HTR-8/SVneo (cell line): Measurements from ENCODE around the gene CRYGN.

Source experiments
- DNase-seq: peaks from one replicate; pipeline ENCODE4 v3.0.0; 2011; ENCODE audit warnings: low spot score, mixed read lengths; ENCODE audit not compliant: insufficient read length
- FAIRE-seq: peaks from 2 replicates; lab custom pipeline; 2011; peaks lifted over from hg19 to GRCh38; lab: Jason Lieb, UNC

CRYGN gene

DNA sequence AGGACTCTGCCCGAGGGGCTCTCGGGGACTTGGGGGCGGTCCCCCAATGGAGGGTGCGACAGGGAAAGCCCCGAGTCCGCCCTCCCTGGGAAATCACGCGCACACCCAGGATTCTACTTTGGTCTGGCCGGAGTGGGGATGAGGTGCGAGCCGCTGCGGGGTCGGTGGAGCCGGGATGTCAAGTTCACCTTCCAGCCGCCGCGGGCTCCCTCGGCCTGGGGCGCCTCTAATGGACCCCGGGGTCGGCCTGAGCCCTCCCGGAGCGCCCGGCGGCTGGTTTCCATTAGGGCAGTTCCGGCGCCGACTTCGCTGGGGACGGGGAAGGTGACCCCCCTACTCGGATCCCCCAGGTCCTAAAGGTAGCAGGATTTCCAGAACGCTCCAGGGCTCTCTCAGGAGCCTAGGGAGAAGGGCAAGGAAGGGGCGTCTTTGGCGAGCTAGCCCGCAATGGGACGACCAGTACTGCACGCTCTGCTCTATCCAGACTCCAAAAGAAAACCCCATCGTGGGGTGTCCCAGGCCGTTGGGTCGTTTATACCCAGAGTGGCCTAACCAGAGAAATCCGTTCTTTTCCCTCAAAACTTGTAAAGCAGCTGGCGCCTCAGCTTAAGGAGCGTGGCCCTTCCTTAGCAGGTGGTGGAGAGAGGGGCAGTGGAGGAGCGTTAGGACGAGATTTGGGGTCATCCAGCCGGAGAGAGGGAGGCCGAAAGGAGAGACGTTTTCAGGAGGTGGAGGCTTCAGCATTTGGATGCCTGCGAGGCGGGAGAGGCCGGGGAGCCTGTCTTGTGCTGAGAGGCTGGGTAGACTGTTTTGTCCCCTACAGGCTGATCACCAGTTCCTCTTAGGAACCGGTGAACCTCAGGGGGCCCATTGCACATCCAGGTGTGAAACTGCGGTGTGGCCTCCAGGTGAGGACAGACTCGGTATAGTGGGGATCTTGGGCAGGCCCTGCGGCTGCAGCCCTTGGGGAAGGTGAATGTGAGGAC, 29.2 kb downstream of the CRYGN start:
- peak; percentile 68 for DNase-seq
- no peak for FAIRE-seq

DNA sequence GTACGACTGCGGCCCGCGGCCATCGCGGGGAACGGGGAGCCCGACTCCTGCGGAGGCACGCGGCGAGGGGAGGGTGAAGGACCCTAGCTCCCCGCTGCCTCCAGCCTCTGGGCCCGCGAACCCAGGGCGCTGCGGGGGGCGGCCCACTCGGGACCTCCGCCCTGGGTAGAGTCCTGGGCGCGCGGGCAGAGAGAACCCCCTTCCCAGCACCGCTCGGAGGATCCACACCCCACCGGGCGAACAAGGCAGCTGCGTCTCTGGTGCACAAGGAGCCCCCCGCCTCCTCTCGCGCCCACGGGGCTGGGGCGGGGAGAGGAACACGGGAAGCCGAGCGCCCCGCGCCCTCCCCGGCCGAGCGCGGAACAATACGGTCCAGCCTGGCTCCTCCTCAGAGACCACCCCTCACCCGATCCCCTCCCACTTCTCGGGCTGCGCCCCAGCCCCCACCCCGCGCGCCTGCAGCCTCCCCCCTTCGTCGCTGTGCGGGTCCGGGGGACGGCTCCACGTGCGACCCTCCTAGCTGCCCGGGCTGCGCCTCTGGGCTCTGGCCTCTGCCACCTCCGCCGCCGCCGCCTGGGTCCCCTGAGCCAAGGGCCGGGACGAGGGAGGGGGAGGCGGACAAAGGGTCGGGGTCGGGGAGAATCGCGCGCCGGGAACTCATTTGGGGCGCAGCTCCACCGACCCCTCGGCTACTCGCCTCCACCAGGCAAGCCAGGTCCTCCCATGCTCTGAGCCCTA, 30.1 kb downstream of the CRYGN start, which contains the start of gene WDR86:
TSS of gene WDR86 (minus strand) at position 372 of the 738 bp plus-strand sequence. CDS start 449 bp downstream, outside the sequence.
- FAIRE-seq (no peak), DNase-seq (no peak)

DNA sequence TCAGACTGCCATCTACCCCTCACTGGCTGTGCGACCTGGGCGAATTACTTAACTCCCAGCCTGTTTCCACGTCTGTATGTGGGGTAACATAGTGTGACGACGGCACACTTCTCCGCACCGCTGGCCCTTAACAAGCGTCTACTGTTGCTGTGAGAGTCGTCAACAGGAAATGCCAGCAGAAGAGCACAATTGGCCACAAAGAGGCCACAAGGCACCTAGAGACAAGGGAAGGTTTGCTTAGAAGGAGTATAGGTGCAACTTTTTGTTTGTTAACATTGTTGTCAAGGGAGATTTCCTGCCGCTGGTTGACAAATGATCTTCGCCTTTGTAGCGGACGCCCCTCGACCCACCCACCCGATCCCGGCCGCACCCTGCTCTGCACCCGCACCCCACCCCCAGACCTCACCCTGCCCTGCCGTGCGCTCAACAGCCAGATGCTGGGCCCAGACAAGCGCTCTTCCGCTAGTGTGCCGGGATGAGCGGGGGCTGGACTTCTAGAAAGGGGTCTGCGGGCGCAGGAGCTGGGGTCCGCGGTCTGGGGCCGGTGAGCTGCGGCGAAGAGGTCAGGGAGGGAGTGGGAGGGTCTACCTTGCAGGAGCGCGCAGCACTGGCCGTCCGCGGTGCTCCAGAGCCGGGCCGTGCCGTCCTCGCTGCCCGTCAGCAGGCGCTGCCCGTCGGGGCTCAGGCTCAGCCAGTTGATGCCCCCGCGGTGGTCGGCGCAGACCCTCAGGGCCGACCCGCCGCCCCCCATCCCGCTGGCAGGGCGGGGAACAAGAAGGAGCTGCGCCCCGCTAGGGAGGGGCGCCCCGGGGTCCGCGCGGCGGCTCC, 30.9 kb downstream of the CRYGN start:
- no peak for FAIRE-seq

GRCh38 chr7:151408498-151408838, 31.5 kb downstream of the CRYGN start:
- DNase-seq: no peak
- no peak for FAIRE-seq

More for the DNA sequence above, 30.9 kb downstream of the CRYGN start:
- no peak for DNase-seq

GRCh38 chr7:151406886-151407583, 32.9 kb downstream of the CRYGN start:
- DNase-seq (no peak), FAIRE-seq (no peak)

DNA sequence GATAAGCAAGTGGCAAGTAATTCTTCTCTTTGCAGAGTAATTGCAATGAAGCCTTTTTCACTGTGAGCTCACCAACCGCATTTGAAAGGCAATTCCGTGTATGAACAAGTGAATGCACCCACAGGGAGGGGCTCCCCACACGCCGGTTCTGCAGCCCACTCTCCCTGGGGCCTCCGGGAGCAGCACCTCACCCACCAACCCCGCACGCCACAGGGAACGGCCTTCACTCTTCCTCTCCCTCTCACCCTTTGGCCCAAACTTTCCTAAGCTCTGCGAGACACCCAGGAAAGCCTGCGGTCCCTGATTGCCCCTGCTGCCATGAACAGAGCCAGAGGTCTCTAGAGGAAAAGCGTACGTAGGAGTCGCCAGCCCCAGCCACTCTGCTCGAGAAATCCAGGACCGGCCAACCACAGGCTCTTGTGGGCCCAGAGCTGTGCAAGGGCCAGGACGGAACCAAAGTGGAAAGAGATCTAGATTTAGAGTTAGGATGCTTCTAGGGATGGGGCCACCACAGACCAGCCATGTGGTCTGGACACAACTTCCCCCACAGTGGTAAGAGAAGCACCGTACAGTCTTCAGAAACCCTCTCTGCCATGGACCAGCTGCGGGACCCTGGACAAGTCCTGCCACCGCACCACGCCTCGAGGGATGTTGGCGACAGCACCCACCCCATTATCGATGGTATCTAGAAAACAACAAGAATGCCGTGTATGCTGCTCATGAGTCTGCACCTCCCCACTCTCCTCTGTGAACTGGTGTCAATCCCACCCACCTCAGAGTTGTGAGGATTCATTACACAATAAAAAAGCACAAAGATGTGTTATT, 33.7 kb downstream of the CRYGN start:
- FAIRE-seq: no peak

DNA sequence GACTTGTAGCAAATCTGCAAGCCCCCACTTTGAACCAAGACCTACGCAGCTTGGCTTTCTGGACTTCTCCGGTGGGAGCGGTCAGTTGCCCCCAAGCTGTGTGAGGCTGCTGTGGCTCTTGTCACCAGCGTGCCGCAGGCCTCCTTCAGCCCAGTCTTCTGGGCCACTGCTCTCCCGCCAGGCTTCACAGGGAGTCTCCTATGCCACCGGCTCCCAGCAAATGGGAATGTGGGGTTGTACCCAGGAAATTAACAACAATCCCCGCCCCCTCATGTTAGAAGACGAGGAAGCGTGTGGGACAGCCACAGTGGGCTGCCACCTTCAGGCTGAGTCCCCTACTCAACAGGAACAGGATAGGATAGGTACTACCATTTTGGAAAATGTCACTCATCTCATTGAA, 34.4 kb downstream of the CRYGN start:
- DNase-seq (no peak), FAIRE-seq (no peak)

More for the DNA sequence above, 33.7 kb downstream of the CRYGN start:
- DNase-seq: no peak

GRCh38 chr7:151405056-151405455, 34.9 kb downstream of the CRYGN start:
- no peak for DNase-seq
- FAIRE-seq: no peak

- FAIRE-seq: no peak
- DNase-seq: no peak
Observed at GRCh38 chr7:151404216-151405011, 35.5 kb downstream of the CRYGN start.

DNA sequence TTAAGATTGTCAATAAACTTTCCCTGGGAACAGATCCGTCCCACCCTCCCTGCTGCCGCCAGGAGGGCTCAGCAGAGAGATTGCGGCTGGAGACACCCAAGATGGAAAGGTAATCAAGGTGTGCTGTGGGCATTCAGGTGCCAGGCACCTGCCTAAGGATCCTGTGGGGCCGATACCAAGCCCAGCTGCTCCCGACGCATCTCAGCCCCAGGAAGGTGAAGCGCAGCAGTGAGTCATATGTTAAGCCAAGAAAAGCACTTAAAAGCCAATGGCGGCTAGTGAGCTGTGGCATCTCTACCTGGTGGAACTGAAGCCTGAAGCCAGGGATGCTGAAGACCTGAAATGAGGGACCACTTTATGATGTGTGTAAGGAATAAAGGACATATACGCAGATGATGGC, 36.2 kb downstream of the CRYGN start:
- FAIRE-seq (no peak), DNase-seq (no peak)

DNA sequence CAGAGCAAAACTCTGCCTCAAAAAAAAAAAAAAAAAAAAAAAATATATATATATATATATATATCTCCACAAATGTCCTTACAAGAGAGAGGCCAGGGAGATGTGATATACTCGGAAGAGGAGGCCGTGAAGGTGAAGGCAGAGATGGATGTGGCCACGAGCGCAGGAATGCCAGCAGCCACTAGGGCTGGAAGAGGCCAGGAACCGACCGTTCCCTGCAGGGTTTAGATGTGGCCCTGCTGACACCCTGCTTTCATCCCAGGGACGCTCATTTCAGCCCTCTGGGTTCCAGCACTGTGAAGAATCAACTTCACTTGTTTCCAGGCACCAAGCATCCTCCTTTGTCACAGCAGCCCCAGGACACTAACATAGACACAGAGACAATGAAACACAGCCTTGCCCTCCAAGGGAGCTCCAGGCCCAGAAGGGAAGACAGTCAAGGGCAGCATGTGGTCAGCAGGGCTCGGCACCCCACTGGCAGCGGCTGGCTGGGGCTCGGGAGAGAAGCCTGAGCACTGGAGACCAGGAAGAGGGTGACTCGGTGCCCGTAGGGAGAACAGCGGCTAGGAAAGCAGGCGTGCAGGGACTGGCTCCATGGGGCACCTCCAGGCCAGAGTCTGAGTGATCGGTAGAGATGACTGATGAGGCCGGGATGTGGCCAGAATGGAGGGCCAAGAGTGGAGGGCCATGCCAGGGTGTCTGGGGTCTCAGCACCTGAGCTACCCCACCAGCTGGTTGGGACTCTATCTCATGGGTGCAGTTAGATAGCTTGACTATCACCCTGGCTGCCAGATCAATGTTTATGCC, 37.7 kb downstream of the CRYGN start:
- FAIRE-seq (no peak), DNase-seq (no peak)

DNA sequence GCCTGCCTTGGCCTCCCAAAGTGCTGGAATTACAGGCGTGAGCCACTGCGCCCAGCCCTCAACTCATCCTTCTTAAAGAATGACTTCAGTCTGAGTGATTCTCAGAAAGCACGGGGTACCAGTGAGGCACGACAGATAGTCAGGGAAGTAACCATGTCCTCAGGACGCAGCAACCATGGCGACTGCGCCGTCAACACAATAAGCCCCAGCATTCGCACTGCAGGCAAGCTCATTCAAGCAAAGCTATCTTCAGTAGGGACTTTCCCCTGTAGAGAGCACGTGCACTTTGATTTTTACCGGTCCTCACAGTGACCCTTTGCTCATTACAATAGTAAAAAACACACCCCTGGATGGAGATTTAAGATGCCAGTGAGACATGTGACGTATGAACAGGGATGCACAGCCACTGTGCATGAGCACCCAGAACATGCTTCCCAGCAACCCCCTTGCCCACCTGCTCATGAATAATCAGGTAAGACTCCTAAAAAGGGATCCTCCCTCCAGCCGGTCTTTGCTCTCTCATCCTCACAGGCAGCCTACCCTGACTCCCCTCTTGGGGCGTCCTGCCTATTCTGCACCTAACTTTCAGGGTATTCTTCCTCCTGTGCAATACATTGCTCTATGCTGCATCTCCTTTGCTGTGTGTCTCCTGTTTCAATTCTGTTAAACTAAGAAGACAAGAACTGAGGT, 39.2 kb downstream of the CRYGN start:
- DNase-seq: no peak
- FAIRE-seq: no peak

DNA sequence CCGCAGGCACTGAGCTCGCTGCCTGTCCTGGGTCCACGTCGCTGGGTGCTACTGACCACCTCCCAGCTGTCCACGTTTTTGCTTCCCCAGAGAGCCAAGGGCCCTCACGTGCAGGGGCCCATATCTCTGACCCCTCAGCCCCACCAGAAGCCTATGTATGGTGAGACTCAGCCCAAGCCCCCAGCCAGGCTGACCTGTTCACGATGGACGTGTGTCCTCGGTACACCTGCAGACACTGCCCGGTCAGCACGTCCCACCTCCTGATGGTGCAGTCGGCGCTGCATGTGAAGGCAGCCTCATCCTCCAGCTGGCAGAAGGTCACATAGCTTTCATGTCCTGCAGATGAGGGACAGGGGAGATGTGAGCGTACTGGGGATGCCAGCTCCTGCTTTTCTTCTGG, 40.0 kb downstream of the CRYGN start:
- FAIRE-seq: no peak
- DNase-seq: no peak

DNA sequence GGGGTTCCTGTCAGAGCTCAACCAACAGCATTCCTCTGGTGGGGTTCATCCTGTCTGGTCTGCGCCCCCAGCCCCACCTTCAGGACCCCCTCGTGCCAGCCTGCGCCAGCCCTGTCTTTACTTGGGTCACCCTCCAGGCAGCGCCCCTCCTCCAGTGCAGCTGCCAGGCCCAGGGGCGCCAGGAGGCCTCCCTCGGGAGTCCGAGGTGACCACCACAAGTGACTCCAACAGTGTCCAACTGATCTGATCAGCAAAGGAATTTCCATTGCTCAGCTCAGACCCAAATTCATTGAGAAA, 40.7 kb downstream of the CRYGN start:
- no peak for DNase-seq
- no peak for FAIRE-seq

DNA sequence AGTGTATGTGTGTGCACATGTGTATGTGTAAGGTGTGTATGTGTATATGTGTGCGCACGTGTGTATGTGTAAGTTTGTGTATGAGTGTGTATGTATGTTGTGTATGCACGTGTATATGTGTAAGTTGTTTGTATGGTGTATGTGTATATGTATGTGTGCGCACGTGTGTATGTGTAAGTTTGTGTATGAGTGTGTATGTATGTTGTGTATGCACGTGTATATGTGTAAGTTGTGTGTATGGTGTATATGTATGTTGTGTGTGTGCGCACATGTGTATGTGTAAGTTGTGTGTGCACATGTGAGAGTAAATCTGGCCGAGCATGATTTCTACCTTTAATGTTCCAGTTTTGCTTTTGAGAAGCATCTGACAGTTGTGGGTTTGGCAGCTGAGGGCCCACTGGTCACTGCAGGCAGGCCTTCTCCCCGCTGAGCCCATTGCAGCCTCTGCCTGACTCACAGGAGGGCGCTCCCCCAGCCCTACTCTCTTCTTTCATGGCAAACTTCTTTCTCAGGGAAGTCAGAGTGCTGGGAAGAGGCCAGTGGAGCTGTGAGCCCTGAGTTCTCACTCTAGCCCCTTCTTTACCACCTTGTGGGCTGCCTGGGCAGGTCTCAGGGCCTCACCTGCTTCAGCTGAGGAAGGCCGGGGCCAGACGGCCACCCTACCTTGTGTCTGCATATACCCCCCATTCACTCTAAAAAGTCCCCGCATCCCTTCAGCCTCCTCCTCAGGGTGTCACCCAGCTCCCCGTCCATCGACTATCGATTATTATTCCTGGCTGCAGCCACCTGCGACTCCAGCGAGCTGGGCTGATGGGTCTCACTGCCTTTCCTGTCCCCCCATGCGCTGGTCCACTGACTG, 41.3 kb downstream of the CRYGN start:
- peak; percentile 91 for FAIRE-seq
- DNase-seq: no peak

GRCh38 chr7:151397026-151397425, 42.9 kb downstream of the CRYGN start:
- no peak for DNase-seq
- no peak for FAIRE-seq
